IMR-90 (cell line): ENCODE measurements around the gene LYSMD4. TPM values are rescaled to one million over a fixed set of nuclear protein-coding genes. Genes with fewer than 3 reads are reported as not detected.

Experiments
- NFE2L2 ChIP-seq: fragments of 150-350 bp; IDR thresholded peaks from 2 replicates; pipeline ENCODE4 v1.6.1; 2016; ENCODE audit warnings: low read depth, mild to moderate bottlenecking, low read length
- POLR2A ChIP-seq: IDR thresholded peaks from 2 replicates; pipeline ENCODE4 v1.6.1; 2012; ENCODE audit warnings: mild to moderate bottlenecking, low read depth, low read length
- polyA plus RNA-seq, 3 experiments: library from polyadenylated mRNA; depleted of rRNA; stranded (reverse); fragments of >200 nt; gene quantifications; 2 replicates each; pipeline ENCODE4 v1.2.3, GENCODE V29; 2012; ENCODE audit warnings: low replicate concordance in 1 of 3
- total RNA-seq: library from RNA; depleted of rRNA; stranded (reverse); fragments of >200 nt; gene quantifications from 2 replicates; pipeline ENCODE4 v1.2.3, GENCODE V29; 2012
- TF ChIP-seq, protein P1 (sequence below): fragments of 150-350 bp; IDR thresholded peaks from 2 replicates; pipeline ENCODE4 v1.6.1; 2016; ENCODE audit warnings: low read depth, mild to moderate bottlenecking, low read length, moderate library complexity, borderline replicate concordance
- TF ChIP-seq, protein P2 (sequence below): conservative IDR thresholded peaks from 2 replicates; pipeline ENCODE4 v1.5.1; 2012; ENCODE audit warnings: mild to moderate bottlenecking, low read depth, low read length, improper control_type of control experiment

Gene LYSMD4
- total and polyA plus RNA-seq, 2 of the 4 experiments (the other 2 are of a cell fraction), result 4.5 to 5.0 TPM

DNA sequence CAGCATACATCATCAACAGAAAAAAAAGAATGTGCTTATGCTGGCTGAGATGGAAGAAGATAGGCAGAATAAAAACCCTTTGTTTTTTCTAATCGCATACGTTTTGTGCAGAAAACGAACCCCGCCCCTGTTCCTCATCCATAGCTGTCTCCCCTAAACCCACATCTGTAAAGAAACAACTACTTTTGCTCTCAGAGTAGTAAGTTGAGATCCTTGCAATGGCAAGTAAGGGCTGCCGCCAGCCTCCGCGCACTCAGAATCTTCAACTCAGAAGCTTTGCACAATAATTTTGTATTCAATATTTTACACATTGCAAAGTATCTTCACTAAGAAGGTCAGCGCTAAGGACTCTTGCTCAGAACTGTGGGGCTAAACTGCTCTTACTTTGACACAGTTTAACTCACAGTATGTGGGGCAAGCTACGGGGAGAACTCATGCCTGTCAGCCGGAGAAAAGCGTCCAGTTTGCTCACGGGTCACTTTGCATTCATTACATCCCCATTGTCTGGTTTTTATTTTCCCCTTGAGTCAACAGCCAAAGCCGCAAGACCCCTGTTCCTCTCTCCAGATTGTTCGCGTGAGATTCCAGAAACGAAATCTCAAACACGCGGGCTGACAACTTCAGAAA, 1.0 kb downstream of the LYSMD4 start (continued):
- TF ChIP-seq, protein P1, sequence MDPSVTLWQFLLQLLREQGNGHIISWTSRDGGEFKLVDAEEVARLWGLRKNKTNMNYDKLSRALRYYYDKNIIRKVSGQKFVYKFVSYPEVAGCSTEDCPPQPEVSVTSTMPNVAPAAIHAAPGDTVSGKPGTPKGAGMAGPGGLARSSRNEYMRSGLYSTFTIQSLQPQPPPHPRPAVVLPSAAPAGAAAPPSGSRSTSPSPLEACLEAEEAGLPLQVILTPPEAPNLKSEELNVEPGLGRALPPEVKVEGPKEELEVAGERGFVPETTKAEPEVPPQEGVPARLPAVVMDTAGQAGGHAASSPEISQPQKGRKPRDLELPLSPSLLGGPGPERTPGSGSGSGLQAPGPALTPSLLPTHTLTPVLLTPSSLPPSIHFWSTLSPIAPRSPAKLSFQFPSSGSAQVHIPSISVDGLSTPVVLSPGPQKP, result no peak
- no peak for TF ChIP-seq NFE2L2
- no peak for TF ChIP-seq POLR2A
- TF ChIP-seq, protein P2, sequence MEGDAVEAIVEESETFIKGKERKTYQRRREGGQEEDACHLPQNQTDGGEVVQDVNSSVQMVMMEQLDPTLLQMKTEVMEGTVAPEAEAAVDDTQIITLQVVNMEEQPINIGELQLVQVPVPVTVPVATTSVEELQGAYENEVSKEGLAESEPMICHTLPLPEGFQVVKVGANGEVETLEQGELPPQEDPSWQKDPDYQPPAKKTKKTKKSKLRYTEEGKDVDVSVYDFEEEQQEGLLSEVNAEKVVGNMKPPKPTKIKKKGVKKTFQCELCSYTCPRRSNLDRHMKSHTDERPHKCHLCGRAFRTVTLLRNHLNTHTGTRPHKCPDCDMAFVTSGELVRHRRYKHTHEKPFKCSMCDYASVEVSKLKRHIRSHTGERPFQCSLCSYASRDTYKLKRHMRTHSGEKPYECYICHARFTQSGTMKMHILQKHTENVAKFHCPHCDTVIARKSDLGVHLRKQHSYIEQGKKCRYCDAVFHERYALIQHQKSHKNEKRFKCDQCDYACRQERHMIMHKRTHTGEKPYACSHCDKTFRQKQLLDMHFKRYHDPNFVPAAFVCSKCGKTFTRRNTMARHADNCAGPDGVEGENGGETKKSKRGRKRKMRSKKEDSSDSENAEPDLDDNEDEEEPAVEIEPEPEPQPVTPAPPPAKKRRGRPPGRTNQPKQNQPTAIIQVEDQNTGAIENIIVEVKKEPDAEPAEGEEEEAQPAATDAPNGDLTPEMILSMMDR, result no peak
